Kidney epithelial cell (primary cell): ENCODE measurements around the gene CCDC126. TPM values are rescaled to one million over a fixed set of nuclear protein-coding genes. Genes with fewer than 3 reads are reported as not detected.

Experiments used
- DNase-seq: peaks from one replicate; pipeline ENCODE4 v3.0.0-alpha.2; 2010; ENCODE audit warnings: low read depth
- H3K27me3 ChIP-seq: 2 replicates; pipeline ENCODE4 v1.6.0; 2011; ENCODE audit warnings: low read length; ENCODE audit not compliant: control insufficient read depth, insufficient read depth
- H3K36me3 ChIP-seq: 2 replicates; pipeline ENCODE4 v1.5.1; 2011; ENCODE audit warnings: low read length; ENCODE audit not compliant: control insufficient read depth, insufficient read depth
- H3K4me3 ChIP-seq: 2 replicates; pipeline ENCODE4 v1.5.1; 2011; ENCODE audit warnings: low read depth, mild to moderate bottlenecking, control low read depth, low read length
- total RNA-seq: library from RNA; depleted of rRNA; stranded (reverse); fragments of >200 nt; gene quantifications from 2 replicates; pipeline ENCODE4 v1.2.3, GENCODE V29; 2015
- TF ChIP-seq, protein P1 (sequence below): IDR thresholded peaks from 2 replicates; pipeline ENCODE4 v1.5.1; 2011; ENCODE audit warnings: mild to moderate bottlenecking, moderate library complexity, low read length, control low read depth, inconsistent platforms; ENCODE audit not compliant: insufficient read depth, poor library complexity, severe bottlenecking

The CCDC126 gene
- total RNA-seq, 1 donor from 2014 or later = 14.2 TPM

DNA sequence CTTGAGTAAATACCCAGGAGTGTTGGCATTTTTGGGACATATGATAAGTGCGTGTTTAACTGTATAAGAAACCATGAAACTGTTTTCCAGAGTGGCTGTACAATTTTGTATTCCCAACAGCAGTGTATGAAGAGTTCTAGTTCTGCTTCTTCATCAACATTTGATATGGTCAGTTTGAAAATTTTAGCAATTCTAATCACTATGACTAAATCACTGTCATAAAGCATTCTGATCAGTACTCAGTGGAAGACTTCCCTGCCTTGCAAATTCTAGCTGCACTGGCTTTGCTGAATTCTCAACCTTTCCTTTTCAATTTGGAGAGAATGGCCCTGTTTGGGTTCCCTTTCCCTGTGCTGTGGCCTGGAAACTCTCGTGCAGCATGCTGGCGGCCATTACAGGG, 64.2 kb downstream of the CCDC126 start:
- Histone ChIP-seq H3K36me3 (no peaks in the 10 kb centered on the region), H3K4me3 (no peak overlapping the region), H3K27me3 (no peaks in the 10 kb centered on the region)
- DNase-seq = no peak
- TF ChIP-seq, protein P1, sequence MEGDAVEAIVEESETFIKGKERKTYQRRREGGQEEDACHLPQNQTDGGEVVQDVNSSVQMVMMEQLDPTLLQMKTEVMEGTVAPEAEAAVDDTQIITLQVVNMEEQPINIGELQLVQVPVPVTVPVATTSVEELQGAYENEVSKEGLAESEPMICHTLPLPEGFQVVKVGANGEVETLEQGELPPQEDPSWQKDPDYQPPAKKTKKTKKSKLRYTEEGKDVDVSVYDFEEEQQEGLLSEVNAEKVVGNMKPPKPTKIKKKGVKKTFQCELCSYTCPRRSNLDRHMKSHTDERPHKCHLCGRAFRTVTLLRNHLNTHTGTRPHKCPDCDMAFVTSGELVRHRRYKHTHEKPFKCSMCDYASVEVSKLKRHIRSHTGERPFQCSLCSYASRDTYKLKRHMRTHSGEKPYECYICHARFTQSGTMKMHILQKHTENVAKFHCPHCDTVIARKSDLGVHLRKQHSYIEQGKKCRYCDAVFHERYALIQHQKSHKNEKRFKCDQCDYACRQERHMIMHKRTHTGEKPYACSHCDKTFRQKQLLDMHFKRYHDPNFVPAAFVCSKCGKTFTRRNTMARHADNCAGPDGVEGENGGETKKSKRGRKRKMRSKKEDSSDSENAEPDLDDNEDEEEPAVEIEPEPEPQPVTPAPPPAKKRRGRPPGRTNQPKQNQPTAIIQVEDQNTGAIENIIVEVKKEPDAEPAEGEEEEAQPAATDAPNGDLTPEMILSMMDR = no peak

DNA sequence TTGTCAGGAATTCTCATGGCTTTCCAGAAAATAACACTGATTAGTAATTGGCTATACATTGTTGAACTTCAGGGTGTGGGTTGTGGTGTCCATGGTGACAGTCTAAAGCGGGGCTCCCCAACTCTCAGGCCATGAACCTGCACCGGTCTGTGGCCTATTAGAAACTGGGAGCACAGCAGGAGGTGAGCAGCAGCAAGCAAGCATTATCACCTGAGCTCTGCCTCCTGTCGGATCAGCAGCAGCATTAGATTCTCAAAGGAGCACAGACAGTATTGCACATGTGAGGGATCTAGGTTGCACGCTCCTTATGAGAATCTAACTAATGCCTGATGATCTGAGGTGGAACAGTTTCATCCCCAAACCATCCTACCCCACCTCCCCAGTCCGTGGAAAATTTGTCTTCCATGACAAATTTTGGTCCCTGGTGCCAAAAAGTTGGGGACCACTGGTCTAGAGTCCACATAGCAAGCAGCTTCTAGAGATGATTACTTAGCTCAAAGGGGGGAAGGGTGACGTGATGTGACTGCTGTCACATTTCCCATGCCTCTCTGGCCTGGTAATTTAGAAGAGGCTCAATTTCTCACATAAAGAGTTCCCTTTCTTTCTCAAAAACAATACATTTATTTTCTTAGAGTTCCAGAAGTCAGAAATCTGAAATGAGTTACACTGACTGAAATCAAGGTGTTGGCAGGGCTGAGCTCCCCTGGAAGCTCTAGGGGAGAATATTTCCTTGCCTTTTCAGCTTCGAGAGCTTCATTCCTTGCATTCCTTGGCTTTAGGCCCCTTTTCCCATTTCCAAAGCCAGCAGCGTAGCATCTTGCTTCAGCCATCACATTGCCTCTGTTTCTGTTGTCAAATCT, 65.2 kb downstream of the CCDC126 start:
- DNase-seq = no peak
- no peak overlapping the region for H3K4me3 ChIP-seq
- H3K36me3 ChIP-seq = no peaks in the 10 kb centered on the region
- TF ChIP-seq, protein P1 = no peak
- no peaks in the 10 kb centered on the region for H3K27me3 ChIP-seq

DNA sequence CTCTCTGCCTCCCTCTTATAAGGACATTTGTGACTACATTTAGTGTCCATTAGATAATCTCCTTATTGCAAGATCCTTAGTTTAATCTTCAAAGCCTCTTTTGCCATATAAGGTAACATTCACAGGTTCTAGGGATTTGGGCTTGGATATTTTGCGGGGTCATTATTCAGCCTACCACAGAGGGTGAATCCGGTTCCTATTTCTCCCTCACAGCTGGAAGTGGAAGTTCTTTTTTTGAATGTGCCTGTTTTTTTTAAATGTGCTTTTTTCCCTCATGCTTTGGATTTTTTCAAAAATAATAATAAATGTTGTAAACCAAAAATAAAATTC, 65.8 kb downstream of the CCDC126 start:
- Histone ChIP-seq H3K27me3 (no peaks in the 10 kb centered on the region), H3K4me3 (no peak overlapping the region), H3K36me3 (no peaks in the 10 kb centered on the region)
- TF ChIP-seq, protein P1 = no peak
- no peak for DNase-seq

DNA sequence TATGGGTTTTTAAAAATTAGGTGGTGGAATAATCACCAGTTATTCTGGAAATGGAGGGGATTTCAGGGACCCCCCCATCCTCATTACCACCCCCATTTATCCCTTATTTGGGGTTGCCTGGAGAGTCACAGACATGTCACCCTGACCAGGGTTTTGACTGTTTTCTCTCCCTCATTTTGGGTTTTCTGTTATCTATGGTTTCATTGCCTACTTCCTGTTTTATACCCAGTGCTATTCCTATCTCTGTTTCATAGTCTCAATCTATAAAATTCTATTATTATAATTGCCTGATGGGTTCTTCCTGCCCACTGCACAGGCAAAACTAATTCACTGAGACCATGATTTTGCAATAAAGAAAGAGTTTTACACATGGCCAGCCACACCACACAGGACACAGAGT, 66.9 kb downstream of the CCDC126 start:
- TF ChIP-seq, protein P1 = no peak
- DNase-seq = no peak
- no peaks in the 10 kb centered on the region for H3K36me3 ChIP-seq
- no peaks in the 10 kb centered on the region for H3K27me3 ChIP-seq
- no peak overlapping the region for H3K4me3 ChIP-seq

DNA sequence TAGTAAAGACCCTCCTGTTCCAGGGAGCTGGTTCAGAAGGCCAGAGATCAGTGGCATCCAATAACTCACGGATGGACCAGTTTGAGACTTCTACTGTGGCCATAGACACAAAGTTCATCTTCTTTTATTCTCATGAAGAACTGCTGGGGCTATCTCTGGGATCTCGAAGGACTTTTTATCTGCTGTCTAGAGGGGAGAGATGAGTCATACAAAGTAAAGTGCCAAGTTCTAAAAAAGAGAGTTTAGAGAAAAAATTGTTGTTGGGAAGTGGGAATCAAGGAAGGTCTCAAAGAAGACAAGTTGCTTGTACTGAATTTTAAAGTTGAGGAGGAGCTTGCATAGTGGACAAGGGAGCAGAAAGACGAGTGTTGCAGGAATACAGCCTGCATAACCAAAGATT, 74.9 kb downstream of the CCDC126 start:
- TF ChIP-seq, protein P1 = no peak
- DNase-seq = no peak
- no peak overlapping the region for H3K4me3 ChIP-seq
- no peaks in the 10 kb centered on the region for H3K27me3 ChIP-seq
- H3K36me3 ChIP-seq = no peaks in the 10 kb centered on the region

DNA sequence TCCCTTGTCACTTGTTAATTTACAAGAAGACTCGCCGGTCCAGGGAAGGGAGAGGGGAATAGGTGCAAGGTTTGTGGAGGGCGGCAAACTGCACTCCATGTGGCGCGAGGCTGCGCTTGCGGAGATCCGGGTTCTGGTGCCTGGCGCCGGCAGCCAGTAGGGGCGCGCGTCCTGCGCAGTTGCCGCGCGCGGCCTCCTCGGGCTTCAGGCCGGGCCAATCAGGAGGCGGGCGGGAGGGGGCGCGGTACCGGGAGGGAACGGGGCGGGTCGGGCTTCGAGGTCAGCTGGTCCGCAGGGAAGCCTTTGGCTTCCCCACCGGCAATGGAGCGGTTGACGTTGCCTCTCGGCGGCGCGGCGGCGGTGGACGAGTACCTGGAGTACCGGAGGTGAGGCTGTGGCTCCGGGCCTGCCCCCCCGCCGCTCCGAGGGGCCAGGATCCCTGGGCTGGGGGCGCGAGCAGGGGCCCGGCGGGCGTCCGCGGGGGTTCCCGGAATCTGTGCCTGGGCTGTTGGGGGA, 82.8 kb downstream of the CCDC126 start, which contains the start of gene FAM221A:
Gene FAM221A, plus strand, starts transcription at position 302 of the 516 bp plus-strand sequence. Its CDS starts 20 bp downstream, at position 322.
- peak; percentile 44 for DNase-seq
- TF ChIP-seq, protein P1 = peak; percentile 61

More for the DNA sequence above, 82.8 kb downstream of the CCDC126 start, which contains the start of gene FAM221A:
- Histone ChIP-seq H3K36me3 (no peaks in the 10 kb centered on the region), H3K27me3 (no peaks in the 10 kb centered on the region), H3K4me3 (peak within 1 kb of the TSS; percentile 63)
